NCI-H1436 (cell line): ENCODE measurements around the gene GIT2.
A peak's percentile ranks its signal among the peaks of the same experiment; 100 is the strongest.
"Not testable (repeated sequence)": the region's sequence is repeated elsewhere in the genome, so short reads cannot be mapped to it uniquely, and the experiment has no call there.

Source experiments
- DNase-seq: peaks from one replicate; lab custom pipeline; 2025; lab: John Stamatoyannopoulos, UW

The GIT2 gene

GRCh38 chr12:109995686-109996482, at the start of gene GIT2:
Gene GIT2, minus strand, starts transcription at chr12:109996368. Its CDS starts 144 bp downstream, at chr12:109996224.
- DNase-seq: peak; percentile 90

- no peak for DNase-seq
Measured at GRCh38 chr12:110042264-110042663, 46.1 kb upstream of the GIT2 start.

- DNase-seq: no peak
Measured at GRCh38 chr12:110039085-110039807, 43.1 kb upstream of the GIT2 start.

GRCh38 chr12:110038741-110039084, 42.5 kb upstream of the GIT2 start:
- no peak for DNase-seq

DNA sequence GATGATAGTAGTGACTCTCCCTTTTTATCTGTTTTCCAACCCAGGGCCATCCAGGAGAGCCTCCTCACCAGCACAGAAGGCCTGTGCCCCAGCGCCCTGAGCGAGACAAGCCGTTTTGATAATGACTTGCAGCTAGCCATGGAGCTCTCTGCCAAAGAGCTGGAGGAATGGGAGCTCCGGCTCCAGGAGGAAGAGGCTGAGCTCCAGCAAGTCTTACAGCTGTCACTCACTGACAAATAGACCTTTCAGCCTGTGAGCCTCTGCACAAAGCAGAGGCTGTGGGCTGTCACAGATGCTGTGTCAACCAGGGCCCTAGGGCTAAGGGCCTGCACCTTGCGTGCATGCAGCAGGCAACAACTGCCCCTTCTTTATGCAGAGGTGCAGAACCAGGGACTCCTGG, 41.1 kb upstream of the GIT2 start:
- no peak for DNase-seq

DNA sequence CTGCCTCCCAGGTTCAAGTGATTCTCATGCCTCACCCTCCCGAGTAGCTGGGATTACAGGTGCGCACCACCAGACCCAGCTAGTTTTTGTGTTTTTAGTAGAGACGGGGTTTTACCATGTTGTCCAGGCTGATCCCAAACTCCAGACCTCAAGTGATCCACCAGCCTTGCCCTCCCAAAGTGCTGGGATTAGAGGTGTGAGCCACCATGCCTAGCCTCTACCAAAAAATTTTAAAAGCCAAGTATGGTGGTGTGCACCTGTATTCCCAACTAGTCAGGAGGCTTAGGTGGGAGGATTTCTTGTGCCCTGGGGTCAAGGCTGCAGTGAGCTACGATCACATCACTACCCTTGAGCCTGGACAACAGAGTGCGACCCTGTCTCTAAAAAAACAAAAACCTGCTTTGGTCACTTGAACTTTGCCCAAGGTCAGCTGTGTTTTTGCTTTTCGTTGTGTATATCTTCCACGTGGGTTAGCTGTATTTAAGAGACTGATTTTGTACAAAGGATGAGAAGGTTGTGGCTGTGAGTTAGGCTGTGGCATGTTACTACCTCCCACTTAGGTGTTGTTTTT, 39.5 kb upstream of the GIT2 start:
- no peak for DNase-seq

- no peak for DNase-seq
Measured at GRCh38 chr12:110033888-110034287, 37.7 kb upstream of the GIT2 start.

DNA sequence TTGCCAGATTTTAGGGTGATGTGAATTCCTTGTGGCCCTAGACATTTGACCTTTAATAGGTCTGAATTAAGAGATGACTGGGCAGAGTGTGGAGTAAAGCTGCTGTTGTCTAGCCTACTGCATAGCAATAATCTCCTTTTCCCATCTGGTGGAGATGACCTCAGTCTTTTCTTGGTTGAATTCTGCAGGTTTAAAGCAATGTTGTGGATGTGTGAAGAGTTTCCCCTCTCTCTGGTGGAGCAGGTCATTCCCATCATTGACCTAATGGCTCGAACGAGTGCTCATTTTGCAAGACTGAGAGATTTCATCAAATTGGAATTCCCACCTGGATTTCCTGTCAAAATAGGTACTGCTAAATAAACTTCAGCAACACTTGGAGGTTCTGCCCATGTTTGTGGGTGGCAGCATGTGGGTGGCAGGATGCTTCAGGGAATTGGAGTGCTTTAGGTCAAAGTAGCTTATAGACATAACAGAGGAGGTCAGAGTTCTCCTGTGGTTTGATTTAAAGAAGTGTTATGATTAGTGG, 33.2 kb upstream of the GIT2 start:
- DNase-seq: no peak

DNA sequence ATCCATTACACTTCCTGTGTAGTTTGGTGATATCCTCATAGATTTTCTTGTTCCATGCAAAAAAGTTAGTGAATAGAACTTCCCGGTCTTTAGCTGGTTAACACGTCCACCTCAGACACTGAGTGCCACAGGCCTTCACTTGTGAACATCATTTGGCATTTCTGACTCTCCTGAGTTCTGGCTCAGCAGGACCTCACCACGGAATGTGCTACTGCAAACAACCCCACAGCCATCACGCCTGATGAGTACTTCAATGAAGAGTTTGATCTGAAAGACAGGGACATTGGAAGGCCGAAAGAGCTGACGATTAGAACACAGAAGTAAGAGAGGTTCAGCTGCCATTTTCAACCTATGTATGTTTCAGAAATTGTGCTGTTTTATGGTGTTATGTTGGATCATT, 32.2 kb upstream of the GIT2 start:
- no peak for DNase-seq

DNA sequence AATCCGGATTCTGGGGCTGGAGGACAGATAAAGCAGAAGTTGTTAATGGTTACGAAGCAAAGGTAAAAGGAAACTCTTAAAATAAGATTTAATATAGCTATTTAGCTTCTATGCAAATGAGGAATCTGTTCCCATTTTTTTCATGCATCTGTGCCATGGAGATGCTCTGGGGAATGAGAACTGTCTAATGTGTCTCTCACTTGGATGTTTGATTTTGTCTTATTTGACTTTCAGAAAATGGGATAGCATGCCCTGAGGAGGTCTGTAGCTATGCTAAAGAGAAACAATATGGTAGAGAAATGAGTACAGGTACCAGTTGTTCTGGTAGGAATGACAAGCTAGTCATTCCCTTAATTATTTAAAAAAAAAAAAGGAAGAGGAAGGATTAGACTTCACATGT, 27.9 kb upstream of the GIT2 start:
- no peak for DNase-seq

DNA sequence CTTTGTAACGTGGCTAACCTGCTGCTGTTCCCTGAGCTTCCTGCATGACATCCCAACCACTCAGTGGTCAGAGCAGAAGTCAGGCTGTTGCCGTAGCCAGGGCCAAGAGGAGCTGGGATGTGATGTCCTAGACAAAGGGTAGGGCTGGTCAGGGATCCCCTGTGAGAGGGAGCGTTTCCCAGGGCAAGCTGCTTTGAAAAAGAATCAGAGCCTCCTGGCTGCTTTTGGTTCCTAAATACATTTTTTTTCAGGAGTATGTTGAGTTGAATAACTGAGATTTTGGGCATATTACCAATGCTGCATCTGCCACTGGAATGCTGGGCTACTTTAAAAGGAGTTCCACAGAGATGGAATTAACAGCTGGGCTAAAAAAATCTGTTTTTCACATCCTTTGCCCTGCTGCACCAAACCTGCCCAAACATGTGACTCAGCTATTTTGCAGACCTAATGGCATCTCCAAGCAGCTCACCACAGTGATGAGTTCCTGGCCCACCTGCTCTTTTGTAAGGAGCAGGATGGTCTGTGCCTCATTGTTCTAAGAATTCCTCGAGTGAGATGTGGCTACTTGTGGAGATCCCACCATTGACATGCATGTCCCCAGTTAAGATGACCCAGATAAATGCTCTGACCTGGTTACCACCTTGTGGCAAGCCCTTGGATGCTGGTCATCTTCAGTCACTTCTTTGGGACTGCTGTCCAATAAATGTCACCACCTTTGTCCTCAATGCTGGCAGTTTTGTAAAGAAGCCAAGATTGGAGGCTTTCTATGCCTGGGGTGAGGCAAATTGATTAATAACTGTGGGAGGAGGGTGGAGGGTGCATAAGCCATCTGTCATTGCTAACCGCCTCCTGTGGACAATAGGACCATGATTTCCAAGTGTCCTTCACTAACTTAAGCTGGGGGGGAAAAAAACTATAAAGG, 27.2 kb upstream of the GIT2 start:
- no peak for DNase-seq

DNA sequence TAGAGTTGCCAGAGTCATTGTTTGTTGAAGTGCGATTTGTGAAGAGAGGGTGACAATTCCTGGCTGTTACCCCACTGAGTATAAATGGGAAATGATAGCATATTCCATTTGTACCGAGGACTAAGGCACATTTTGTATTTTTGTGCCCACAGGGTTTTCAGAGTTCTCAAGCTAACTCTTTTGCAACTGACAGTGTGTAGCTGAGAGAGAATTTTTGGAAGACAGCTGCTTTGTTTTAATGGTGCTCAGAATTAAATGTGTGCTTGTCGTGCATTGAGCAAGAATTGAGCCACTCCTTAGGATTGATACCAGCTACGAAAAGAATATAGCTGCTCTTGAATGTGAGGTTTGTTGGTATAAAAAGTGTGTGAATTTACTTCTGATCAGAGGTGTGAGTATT, 24.8 kb upstream of the GIT2 start:
- no peak for DNase-seq

GRCh38 chr12:110015132-110015531, 19.0 kb upstream of the GIT2 start:
- no peak for DNase-seq

DNA sequence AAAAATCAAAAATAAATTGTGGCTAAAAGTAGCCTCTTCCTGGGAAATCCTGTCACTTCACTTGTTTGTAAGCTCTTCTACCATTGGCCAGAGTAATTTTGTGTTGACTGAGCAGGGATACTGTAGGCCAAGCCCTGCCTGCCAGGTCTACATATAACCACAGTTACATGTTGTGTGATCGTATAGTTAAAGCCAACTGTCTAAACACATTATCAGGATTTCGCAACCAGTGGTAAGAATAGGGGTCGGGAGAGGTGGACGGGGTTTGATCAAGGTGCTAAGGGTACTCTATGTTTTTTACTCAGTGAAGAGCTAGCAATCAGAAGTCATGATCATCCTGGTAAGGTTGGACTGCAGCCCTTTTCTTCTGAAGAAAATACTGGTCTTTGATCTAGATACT, 16.5 kb upstream of the GIT2 start:
- DNase-seq: no peak

- DNase-seq: no peak
Measured at GRCh38 chr12:110012137-110012536, 16.0 kb upstream of the GIT2 start.

DNA sequence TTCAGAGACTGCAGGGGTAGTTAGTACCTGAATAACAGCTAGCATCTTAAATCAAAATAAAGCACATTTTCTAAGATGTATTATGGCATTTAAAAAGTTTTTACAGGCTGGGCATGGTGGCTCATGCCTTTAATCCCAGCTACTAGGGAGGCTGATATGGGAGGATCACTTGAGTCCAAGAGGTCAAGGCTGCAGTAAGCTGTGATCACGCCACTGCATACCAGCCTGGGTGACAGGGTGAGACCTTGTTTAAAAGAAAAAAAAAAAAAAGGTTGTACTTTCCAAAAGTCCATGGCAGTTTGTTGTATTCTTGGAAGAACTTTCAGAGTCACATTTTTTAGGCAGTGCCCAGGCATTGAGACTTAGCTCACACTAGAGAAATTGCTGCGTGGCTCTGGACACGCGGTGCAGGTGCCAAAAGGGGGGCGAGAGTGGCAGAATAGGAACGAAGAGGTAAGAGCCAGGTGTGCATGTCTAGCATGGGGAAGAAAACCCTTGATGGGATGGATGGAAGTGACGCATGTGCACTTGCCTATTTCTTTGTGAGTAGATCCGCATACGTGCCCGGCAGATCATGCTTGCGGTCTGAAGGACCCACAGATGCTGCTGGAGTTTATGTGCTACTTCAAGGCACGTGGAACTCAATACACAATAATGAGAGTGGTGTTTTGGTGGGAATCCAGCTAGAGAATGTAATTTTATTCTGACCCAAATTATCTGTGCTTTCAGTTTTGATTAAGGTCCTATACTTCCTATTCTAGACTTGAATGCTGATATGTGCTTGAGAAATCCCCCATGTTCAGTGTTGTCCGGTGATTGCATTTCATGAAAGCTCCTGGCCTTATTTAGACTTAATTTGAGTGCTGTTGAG, 14.9 kb upstream of the GIT2 start:
- no peak for DNase-seq

- DNase-seq: not testable (repeated sequence)
Measured at GRCh38 chr12:110008681-110009398, 12.7 kb upstream of the GIT2 start.

GRCh38 chr12:110007881-110008280, 11.7 kb upstream of the GIT2 start:
- no peak for DNase-seq

GRCh38 chr12:110006115-110006514, 9.9 kb upstream of the GIT2 start:
- DNase-seq: no peak

DNA sequence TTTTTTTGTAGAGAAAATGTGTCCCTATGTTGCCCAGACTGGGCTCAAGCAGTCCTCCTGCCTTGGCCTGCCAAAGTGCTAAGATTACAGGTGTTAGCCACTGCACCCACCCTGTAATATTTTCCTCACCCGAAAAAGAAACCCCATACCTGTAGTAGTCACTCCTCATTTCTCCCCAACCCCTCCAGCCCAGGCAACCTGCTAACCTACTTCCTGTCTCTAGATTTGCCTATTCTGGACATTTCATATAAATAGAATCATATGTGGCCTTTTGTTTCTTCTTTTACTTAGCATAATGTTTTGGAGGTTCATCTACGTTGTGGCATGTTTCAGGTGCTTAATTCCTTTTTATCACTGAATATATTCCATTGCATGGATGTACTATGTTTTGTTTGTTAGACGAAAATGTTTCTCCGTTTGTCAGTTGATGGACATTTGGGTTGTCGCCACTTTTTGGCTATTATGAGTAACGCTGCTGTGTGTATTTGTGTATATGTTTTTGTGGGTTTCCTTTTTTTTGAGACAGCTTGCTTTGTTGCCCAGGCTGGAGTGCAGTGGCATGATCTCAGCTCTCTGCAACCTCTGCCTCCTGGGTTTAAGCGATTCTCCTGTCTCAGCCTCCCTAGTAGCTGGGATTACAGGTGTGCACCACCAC, 9.3 kb upstream of the GIT2 start:
- no peak for DNase-seq
